Activated CD4-positive, alpha-beta T cell treated with anti-CD3 and anti-CD28 coated beads for 24 hours (primary cell): Measurements from ENCODE around the gene DTYMK.

Experiments
- DNase-seq, 2 donors: peaks; one replicate each; pipeline ENCODE4 v3.0.0-alpha.2; 2020; ENCODE audit warnings: low read depth in 2 of 2

Gene DTYMK, protein sequence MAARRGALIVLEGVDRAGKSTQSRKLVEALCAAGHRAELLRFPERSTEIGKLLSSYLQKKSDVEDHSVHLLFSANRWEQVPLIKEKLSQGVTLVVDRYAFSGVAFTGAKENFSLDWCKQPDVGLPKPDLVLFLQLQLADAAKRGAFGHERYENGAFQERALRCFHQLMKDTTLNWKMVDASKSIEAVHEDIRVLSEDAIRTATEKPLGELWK

DNA sequence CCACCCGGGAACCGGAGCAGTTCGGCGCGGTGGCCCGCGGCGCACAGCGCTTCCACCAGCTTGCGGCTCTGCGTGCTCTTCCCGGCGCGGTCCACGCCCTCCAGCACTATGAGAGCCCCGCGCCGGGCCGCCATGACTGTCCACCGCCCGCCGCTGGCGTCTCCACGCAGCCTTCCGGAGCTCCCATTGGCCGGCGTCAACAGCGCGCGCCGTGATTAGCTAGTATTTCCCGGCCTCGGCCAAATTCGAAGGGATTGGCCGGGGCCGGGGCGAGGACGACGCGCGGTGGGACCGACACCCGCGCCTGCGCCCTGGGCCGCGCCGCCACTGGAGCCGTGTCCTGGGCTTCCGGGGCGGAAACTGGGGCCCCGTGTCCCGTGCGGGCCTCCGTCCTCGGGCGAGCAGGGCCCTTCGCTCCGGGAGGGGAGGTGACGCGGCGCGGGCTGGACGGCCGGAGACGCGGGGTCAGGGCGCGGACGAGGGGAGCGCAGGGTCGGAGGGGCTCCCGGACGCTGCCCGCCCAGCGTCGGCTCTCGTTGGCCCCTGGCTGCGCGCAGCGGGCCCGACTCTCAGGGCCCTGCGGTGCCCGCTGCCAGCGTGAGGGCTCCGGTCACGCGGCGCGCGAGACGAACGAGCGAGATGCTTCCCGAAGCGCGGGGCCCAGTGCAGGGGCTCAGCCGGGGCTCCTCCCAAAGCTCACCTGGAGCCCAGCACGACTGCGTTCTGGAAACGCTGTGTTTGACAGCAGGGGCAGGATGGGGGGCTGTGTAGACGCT, at the start of gene DTYMK:
TSS of gene DTYMK (minus strand) at position 166 of the 776 bp plus-strand sequence. CDS start at position 134, 32 bp downstream.
- peak; percentile 93 for DNase-seq

DNA sequence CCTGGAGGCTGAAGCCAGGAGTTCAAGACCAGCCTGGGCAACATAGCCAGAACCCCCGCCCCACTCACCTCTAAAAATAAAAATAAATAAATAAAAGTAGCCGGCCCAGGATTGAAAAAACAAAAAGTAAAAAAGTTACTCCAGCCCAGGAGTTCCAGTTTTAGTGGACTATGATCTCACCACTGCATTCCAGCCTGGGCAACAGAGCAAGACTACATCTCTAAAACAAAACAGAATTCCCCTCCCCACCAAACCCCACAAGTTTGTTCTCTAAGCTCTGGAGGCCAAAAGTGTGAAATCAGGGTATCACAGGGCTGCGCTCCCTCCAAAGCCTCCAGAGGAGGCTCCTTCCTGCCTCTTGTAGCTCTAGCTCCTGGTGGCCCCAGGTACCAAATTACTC, 49.5 kb upstream of the DTYMK start:
- DNase-seq, result no peak

DNA sequence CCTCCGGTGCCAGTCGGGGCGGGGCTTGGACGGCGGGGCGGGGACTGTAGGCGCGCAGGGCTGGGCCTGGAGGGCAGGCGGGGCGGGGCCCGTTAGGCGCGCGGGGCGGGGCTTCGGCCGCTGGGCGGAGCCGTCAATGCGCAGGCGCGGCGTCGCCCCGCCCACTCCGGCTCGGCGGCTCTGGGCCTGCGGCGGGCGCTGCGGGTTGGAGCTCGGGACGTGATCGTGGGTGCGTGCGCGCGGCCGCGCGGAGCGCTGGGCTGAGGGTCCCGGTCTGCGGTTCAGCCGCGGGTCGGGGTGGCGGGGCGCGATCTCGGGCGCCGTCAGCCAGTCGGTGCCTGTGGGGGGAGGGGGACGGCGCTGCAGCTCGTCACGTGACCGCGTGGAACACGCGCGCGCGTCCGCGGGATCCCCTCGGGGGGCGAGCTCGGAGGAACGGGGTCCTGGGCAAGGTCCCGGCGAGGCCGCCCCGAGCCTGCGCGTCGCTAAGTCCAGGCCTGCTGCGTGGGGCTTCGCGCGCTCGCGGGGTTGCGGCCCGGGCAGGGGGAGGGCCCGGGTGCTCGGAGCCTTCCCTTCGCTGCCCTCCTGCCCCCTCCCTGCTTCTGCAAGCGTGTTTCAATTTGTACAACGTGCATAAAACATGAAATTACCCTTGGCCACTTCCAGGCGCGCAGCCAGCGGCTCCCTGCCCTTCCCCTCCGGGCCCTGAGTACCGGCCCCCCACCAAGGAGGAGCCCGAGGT, 48.0 kb upstream of the DTYMK start, which contains the start of gene D2HGDH:
TSS of gene D2HGDH (plus strand) at position 164 of the 742 bp plus-strand sequence. CDS start 595 bp downstream, outside the sequence.
- DNase-seq, result peak; percentile 94 to 96

DNA sequence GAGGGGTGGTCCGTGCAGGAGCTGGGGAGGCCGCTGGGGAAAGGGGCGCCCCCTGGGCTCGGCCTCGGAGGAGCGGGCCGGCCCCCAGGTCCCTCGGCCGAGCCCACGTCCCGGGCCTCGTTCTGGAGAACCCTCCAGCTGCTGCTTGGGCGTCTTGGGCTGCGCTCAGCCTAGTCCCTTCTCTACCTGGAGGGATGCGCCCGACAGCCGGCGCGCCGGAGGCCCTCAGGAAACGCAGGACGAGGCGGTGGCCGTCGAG, 47.5 kb upstream of the DTYMK start:
- DNase-seq, result no peak

DNA sequence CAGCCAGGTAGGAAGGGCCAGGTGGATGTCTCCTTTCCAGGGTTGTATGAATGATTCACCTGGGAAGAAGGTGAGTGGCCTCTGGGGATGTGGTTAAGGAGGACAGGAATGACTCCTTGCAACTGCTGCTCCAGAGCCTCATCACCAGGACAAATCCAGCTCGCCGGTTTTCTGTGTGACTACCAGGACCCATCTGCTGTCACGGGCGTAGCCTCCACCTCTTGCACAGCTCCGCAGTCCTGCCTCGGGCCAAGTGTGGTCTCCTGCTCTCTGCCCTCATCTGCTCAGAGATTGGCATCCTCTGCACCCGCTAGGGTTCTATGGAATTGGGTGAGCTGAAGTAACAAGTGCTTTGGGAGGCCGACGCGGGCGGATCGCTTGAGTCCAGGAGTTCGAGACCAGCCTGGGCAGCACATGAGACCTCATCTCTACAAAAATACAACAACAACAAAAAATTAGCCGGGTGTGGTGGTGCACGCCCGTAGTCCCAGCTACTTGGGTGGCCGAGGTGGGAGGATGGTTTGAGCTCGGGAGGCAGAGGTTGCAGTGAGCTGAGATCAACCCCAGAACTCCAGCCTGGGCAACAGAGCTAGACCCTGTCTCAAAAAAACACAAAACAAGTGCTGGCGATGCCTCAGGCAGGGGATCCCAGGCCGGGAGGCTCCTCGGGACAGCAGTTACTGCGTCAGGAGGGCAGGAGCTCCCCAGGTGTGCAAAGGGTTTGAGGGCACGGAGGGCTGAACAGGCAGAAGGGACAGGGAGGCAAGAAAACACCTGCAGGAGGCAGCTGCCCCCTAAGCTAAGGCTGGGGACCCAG, 47.0 kb upstream of the DTYMK start:
- no peak for DNase-seq

DNA sequence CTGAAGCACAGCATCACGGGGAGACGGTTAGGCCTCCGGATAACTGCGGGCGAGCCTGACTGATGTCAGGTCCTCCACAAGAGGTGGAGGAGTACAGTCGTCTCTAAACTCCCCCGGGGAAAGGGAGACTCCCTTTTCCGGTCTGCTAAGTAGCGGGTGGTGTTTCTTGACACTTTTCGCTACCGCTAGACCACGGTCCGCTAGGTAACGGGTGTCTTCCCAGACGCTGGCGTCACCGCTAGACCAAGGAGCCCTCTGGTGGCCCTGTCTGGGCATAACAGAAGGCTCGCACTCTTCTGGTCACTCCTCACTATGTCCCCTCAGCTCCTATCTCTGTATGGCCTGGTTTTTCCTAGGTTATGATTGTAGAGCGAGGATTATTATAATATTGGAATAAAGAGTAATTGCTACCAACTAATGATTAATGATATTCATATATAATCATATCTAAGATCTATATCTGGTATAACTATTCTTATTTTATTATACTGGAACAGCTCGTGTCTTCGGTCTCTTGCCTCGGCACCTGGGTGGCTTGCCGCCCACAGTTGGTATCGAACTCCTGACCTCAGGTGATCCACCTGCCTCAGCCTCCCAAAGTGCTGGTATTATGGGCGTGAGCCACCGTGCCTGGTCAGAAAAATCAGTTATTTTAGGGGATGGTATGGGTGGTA, 46.0 kb upstream of the DTYMK start:
- DNase-seq, result peak in 1 of 2 donors; percentile 63

DNA sequence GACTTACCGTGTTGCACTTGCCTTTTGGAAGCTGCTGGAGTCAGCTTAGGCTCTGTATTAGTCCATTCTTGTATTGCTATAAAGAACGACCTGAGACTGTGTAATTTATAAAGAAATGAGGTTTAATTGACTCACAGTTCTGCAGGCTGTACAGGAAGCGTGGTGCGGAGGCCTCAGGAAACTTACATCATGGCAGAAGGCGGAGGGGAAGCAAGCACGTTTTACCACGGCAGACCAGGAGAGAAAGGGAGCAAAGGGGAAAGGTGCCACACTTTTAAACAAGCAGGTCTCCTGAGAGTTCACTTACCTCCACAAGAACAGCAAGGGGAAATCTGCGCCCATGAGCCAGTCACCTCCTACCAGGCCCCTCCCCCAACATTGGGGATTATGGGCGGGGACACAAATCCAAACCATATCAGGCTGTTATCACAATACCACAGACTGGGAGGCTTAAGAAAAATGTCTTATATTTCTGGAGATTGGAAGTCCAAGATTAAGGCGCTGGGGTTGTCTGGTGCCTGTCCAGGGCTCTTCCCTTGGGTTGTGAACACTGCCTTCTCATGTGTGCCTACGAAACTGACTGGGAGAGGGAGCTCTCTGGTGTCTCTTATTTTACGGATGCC, 44.2 kb upstream of the DTYMK start:
- no peak for DNase-seq

DNA sequence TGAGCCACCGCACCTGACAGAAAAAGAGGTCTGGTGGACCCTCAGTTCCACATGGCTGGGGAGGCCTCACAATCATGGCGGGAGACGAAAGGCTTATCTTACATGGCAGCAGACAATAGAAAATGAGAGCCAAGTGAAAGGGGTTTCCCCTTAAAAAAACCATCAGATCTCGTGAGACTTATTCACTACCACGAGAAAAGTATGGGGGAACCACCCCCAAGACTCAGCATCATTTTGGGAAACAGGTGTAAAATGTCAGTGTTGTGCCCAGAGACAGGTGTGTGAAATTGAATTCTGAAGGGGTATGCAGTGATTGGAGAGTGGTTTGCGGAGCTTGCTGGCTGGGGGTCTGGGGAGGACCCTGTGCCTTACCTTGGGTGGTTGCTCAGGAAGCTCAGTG, 43.3 kb upstream of the DTYMK start:
- DNase-seq, result no peak

DNA sequence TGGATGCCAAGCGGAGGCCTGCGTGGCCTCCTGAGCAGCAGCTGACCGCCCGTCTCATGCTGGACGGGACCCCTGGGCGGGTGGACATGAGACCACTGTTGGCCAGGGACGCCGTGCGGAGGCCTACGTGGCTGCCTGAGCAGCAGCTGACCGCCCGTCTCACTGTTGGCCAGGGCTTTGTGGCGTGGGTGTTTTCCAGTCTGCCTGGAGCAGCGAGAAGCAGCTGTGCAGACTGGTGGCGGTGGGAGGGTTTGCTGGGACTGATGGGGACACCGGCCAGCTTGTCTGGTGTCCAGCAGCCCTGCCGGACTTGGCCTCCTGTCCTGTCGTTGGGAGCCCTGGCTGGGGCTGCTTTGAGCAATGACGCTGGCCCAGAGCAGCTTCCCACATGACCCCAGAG, 42.0 kb upstream of the DTYMK start:
- DNase-seq, result no peak

DNA sequence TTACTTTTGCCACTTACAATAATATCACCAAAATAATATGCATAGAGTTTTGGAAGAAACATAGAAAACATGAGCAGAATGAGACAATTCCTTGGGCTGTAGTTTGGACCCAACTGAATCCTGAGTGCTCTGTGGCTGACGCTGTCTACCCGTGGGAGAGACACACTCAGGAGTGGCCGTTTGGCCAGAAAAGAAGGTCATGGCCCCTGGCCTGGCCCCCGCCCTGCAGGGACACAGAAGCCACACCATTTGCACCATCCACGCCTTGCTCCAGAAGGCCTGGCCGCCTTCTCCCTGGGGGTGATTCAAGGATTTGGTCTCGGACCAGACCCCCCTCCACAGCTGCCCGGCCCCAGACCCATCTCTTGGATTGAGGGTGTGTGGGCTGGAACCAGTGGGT, 41.4 kb upstream of the DTYMK start:
- no peak for DNase-seq

DNA sequence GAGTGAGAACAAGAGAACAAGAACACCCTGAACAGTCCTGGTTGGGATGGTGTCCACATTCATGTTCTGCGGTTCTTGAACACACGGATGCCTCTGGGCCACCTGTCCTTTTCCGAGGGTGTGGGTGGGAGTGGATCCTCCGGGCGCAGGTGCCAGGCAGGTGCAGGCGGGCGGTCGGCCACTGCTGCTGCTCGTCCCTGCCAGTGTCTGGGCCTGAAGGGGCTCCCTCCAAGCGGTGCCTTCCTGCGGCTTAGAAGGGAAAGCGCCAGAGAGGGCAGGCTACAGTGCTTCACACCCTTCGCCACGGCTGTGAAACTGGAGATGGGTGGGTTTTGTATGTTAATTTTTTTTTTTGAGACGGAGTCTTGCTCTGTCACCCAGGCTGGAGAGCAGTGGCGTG, 39.8 kb upstream of the DTYMK start:
- no peak for DNase-seq

DNA sequence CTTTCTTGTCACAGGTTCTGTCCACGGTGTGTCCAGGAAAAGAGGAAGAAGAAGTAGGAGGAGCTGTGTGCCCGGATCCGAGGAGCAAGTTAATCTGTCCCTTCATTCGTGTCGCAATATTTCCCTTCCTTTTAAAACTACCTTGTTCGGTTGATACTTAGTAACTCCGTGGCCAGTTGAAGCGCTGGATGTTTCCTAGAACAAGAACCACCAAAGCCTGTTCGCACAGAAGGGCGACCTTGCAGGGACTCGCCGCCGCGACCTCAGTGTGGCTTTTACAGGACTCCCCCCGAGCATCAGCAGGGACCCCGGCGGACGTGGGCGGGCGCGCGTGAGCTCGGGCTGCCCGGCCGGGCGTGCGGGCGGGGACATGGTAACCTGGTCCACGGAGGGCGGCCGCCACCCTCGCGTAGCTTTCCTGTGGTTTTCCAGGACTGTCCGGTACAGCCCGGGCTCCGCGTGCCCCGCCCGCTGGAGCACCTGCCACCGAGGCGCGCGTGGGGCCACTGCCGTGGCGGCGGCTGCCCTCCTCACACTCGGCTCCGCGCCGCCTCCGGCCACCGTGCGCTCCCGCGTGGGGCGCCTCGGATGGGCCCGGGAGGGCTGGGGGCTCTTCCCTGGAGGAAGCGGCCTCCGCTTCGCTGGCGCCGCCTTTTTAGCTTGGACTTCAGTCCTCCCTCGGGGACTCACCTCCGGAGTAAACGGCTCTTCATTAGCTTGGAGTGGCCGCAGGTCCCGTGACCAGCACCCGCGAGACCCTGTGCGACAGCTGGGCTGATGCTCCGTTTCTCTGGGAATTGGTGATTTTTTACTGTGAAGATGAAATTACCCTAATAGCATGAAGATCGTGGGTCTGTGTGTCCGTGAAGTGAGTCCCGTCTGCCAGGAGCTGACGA, 38.6 kb upstream of the DTYMK start:
- DNase-seq, result no peak

DNA sequence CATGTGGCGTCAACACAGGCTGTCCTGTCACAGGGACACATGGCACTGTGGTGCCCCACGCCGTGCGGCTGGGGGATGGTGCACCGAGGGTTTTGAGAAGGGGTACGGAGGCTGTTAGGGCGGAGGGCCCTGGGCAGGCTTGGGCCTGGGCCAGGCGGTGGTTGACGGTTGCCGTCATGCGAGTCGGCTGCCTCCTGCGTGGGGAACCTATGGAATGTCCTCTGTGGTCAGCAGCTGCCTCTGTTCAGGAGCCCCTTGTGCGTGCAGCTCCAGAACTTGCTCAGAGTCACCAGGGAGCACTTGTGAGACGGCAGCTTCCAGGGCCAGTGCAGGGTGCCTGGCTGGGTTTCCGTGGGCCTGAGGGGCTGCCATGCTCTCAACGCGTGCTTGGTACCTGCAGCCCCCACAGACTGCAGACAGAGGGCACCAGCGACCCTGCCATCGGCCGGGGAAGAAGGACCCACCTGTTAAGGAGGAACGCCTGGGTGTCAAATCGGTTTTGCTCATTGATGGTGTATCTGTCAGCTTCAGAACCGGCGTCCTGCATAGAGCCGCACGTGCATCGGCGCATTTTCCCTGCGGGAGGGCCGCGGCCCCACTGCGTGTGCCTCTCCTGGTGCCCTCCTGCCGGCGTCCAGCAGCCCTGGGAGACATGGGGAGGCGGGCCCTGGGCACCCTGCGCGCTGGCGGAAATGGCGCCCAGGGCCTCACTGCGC, 37.8 kb upstream of the DTYMK start:
- DNase-seq, result no peak

DNA sequence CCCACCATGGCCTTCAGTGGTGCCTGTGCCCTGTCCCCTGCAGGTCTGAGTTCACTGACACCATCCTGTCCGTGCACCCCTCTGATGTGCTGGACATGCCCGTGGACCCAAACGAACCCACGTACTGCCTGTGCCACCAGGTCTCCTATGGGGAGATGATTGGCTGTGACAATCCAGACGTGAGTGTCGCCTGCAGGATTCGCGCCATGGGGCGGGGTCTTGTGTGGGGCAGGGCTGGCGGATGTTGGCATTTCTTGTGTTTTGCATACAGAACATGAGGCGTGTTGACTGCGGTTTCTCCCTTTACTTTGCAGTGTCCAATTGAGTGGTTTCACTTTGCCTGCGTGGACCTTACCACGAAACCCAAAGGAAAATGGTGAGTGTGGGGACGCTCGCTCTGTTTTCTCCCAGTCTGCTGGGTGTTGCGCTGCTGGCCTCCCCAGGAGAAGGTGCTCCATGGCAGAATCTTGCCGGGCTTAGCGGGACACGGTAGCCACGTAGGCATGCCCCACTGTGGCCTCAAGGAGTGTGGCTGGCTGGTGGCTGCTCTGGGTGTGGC, 36.4 kb upstream of the DTYMK start:
- DNase-seq, result no peak

DNA sequence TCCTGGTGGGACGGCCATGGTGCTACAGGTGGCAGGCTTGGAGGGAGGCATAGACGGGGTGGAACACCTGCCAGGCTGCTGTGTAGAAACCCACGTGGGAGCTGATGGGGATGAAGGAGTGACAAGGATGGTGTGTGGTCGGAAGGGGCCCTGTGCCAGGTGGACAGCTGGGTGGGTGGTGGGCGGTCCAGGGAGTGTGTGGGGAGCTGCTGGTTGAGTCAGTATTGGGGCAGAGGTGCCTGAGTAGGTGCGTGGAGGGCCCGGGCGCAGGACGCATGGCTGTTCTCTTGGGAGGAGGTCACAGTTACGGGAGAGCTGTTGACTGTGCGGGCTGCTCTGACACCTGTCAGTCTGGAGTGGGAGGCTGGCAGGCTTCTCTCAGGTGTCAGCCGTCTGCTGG, 35.2 kb upstream of the DTYMK start:
- no peak for DNase-seq

DNA sequence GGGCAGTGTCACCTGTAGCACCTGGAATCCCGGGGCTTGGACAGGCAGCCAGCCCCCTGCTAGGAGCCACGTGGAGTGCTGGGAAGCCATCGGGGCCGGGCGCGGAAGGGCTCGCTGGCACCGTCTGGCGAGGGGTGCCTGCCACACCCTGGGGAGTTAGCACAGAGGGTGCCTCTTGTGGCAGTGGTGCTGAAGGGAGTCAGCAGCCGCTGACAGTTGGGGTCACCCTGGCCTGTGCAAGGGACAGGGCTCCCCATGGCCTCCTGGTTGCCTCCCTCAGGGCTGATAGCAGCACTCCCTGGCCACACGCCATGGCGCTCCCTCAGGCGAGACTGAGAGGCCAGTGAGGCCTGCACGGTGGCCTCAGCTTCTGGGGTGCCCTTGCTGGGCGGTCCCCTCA, 33.9 kb upstream of the DTYMK start:
- no peak for DNase-seq

DNA sequence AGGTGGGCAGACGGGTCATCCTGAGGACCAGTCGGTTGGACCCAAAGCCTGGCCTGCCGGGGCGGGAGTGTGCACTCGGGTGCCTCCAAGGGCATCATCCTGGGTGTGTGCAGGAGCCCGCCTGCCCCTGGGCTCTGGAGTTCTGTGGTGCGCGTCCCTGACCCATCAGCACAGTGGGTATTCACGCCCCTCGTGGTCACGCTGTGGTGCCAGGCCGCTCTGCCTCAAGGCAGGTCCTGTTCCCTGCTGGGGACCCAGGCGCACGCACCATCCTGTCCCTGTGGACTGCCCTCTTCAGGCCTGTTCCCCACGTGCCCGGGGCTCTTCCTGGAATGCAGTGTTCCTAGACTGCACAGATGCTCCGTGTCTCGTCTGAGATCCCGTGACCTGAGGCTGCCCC, 33.5 kb upstream of the DTYMK start:
- DNase-seq, result no peak

DNA sequence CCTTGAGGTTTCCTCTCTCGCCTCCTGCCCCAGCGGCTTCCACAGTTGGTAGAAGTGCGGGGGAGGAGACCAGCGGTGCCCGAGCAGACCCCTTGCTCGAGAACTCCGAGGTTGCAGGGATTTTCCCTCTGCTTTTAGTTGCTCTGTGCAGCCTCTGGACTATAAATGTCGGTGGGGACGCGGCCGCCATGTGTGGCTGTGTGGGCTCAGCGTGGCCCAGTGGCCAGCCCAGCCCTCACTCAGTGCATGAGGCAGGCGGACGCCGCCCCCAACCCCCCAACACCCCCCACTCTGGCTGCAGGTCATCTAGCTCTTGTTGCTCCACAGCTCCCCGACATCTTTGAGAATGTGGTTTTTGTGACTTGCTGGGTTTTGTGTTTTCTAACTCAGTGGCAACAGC, 32.5 kb upstream of the DTYMK start:
- no peak for DNase-seq

DNA sequence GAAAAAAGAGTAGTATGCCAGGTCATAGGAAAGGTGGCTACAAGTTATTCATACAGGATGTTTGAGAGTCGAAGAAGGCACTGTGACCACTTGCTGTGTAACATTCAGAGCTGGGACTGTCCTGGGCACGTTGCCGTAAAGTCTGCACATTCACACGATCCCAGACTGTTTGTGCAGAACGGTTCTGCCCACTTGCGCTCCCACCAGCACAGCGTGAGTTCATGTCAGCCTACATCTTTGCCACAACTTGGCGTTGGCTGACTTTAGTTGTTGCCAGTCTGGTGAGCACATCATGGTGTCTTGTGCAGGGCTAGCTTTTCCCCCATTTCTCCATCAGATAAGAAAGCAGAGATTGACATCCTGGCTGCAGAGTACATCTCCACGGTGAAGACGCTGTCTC, 22.3 kb upstream of the DTYMK start:
- DNase-seq, result no peak
